Esophagus muscularis mucosa (tissue), 4 donors: ENCODE results near the gene NUP62. TPM values are rescaled to one million over a fixed set of nuclear protein-coding genes. Genes with fewer than 3 reads are reported as not detected.

Source experiments
- DNase-seq: peaks from one replicate; pipeline ENCODE4 v3.0.0-alpha.2; 2017; ENCODE audit errors: extremely low spot score
- H3K27ac ChIP-seq, 4 donors: fragments of 200-600 bp; sonication (generic); replicated peaks in 1 of 4; 1 replicate in 3 of 4; 2 replicates in 1 of 4; pipeline ENCODE4 v1.5.1; 2016 to 2019; ENCODE audit warnings: mild to moderate bottlenecking in 1 of 4
- H3K27me3 ChIP-seq, 4 donors: fragments of 200-600 bp; sonication (generic); one replicate each; pipeline versions ENCODE4 v1.5.1 to v1.6.0; 2016 to 2019
- H3K36me3 ChIP-seq, 4 donors: fragments of 200-600 bp; sonication (generic); one replicate each; pipeline ENCODE4 v1.5.1; 2016 to 2019
- H3K4me1 ChIP-seq, 4 donors: fragments of 200-600 bp; sonication (generic); one replicate each; pipeline ENCODE4 v1.5.1; 2016 to 2019
- H3K4me3 ChIP-seq, 4 donors: fragments of 200-600 bp; sonication (generic); 1 replicate in 2 of 4; 2 replicates in 2 of 4; pipeline ENCODE4 v1.5.1; 2016 to 2019; ENCODE audit warnings: mild to moderate bottlenecking in 4 of 4, moderate library complexity in 1 of 4
- H3K9me3 ChIP-seq, 4 donors: fragments of 200-600 bp; sonication (generic); 1 replicate in 3 of 4; 2 replicates in 1 of 4; pipeline ENCODE4 v1.5.1; 2016 to 2019
- CTCF ChIP-seq, 3 experiments: fragments of 200-600 bp in 2 of 3; fragments of 450-650 bp in 1 of 3; sonication (generic) in 2 of 3; IDR thresholded peaks; one replicate each; pipeline ENCODE4 v1.5.1; 2017 to 2019; ENCODE audit warnings: antibody characterized with exemption in 3 of 3, mild to moderate bottlenecking in 2 of 3, moderate library complexity in 1 of 3
- EP300 ChIP-seq: sonication (generic); formaldehyde crosslinking; IDR thresholded peaks from one replicate; pipeline ENCODE4 v1.6.1; 2017; ENCODE audit warnings: antibody characterized with exemption
- POLR2A ChIP-seq: fragments of 450-650 bp; IDR thresholded peaks from one replicate; pipeline ENCODE4 v1.6.1; 2017; ENCODE audit warnings: antibody characterized with exemption, moderate library complexity, mild to moderate bottlenecking, low read depth
- POLR2AphosphoS5 ChIP-seq, 2 donors: sonication (generic); formaldehyde crosslinking; IDR thresholded peaks; one replicate each; pipeline ENCODE4 v1.6.1; 2017; ENCODE audit warnings: antibody characterized with exemption in 2 of 2
- WGBS: methylation state at CpG from one replicate; pipeline ENCODE4 v1.1.5; 2018; 5-methylcytosine and 5-hydroxymethylcytosine counted together
- intact Hi-C: fragments of 100-400 bp; cut with DNase I; formaldehyde crosslinking; loops from one replicate; pipeline ENCODE4 v1.15.1; 2023
- total RNA-seq, 4 donors: library from RNA; depleted of rRNA; stranded (reverse); fragments of >200 nt; gene quantifications; one replicate each; pipeline versions ENCODE4 v1.1.0 to v1.2.1, GENCODE V29; 2016

Gene NUP62
- total RNA-seq, 4 donors from 2014 or later, result 27.0 to 44.3 (median 35.9) TPM

- no peaks in the 10 kb centered on the region for H3K27me3 ChIP-seq
- no peak for DNase-seq
- peaks cover 10 to 39% (median 35%) of the 10 kb centered on the region in 4 donors for H3K4me1 ChIP-seq
- TF ChIP-seq POLR2AphosphoS5 (IDR thresholded peaks at IDR 0.05) (no peak), CTCF (IDR thresholded peaks at IDR 0.05) (no peak), POLR2A (no peak), EP300 (no peak)
- peaks cover 31 to 87% (median 85%) of the 10 kb centered on the region in 4 donors for H3K36me3 ChIP-seq
- H3K27ac ChIP-seq, result no peak overlapping the region
- H3K4me3 ChIP-seq, result no peak overlapping the region
- no peaks in the 10 kb centered on the region for H3K9me3 ChIP-seq
- 80% methylated on average over 1 of the region's 5 CpGs for WGBS
- intact Hi-C loops, result no loop called here
Observed at GRCh38 chr19:49857838-49858087, 71.5 kb downstream of the NUP62 start.

- H3K27ac ChIP-seq, result no peak overlapping the region
- peaks cover 16 to 44% (median 41%) of the 10 kb centered on the region in 4 donors for H3K4me1 ChIP-seq
- no peak for TF ChIP-seq POLR2A
- no peak for DNase-seq
- no peak overlapping the region for H3K4me3 ChIP-seq
- intact Hi-C loops, result no loop called here
- 91% methylated on average over 19 of the region's 26 CpGs for WGBS
- no peaks in the 10 kb centered on the region for H3K9me3 ChIP-seq
- H3K27me3 ChIP-seq, result no peaks in the 10 kb centered on the region
- H3K36me3 ChIP-seq, result peaks cover 31 to 82% (median 81%) of the 10 kb centered on the region in 4 donors
Observed at GRCh38 chr19:49857061-49857837, 72.1 kb downstream of the NUP62 start.

Other genes with a start within 250 kb of the NUP62 start
- 1 to 10 TPM in 3 of 4 donors, under 1 TPM in 1; 0.83 to 4.1 (median 2.5) TPM for gene ADM5, start 239.9 kb downstream of the NUP62 start, total RNA-seq
- 1 to 10 TPM; 2.7 to 6.6 (median 3.9) TPM for gene CPT1C, start 238.4 kb downstream of the NUP62 start, total RNA-seq
- gene TSKS, start 166.2 kb downstream of the NUP62 start, total RNA-seq, result under 1 TPM in 1 of 4 donors, not detected in 3; 0.57 TPM
- 100 to 1,000 TPM in 1 of 4 donors, 10 to 100 TPM in 3; 56.9 to 114 (median 87.8) TPM for gene AP2A1, start 162.5 kb downstream of the NUP62 start, total RNA-seq
- gene FUZ, start 116.2 kb downstream of the NUP62 start, total RNA-seq, result 10 to 100 TPM; 14.1 to 38.0 (median 23.4) TPM
- gene MED25, start 111.2 kb downstream of the NUP62 start, total RNA-seq, result 10 to 100 TPM; 22.5 to 36.0 (median 34.1) TPM
- 100 to 1,000 TPM in 1 of 4 donors, 10 to 100 TPM in 3; 60.5 to 102 (median 84.4) TPM for gene PTOV1, start 78.3 kb downstream of the NUP62 start, total RNA-seq
- 10 to 100 TPM; 21.4 to 43.7 (median 27.8) TPM for gene PNKP, start 61.9 kb downstream of the NUP62 start, total RNA-seq
- gene AKT1S1, start 52.1 kb downstream of the NUP62 start, total RNA-seq, result 10 to 100 TPM; 15.4 to 30.6 (median 21.9) TPM
- 10 to 100 TPM; 35.1 to 60.9 (median 44.0) TPM for gene TBC1D17, start 51.8 kb downstream of the NUP62 start, total RNA-seq
- gene IL4I1, start 32.6 kb downstream of the NUP62 start, total RNA-seq, result under 1 TPM in 2 of 4 donors, not detected in 2; 0.34 to 0.50 TPM
- 10 to 100 TPM; 12.0 to 22.0 (median 14.4) TPM for gene ATF5, start 299 bp downstream of the NUP62 start, total RNA-seq
- 1 to 10 TPM in 2 of 4 donors, under 1 TPM in 2; 0.50 to 2.9 (median 1.4) TPM for gene SIGLEC11, start 31.7 kb upstream of the NUP62 start, total RNA-seq
- 10 to 100 TPM; 20.8 to 27.5 (median 25.5) TPM for gene VRK3, start 95.9 kb upstream of the NUP62 start, total RNA-seq
- 1 to 10 TPM; 5.9 to 8.4 (median 7.3) TPM for gene ZNF473, start 96.5 kb upstream of the NUP62 start, total RNA-seq
- gene IZUMO2, start 233.8 kb upstream of the NUP62 start, total RNA-seq, result not detected